ENCODE measurements around the gene SLC43A2. TPM values are rescaled to one million over a fixed set of nuclear protein-coding genes. Genes with fewer than 3 reads are reported as not detected.

The SLC43A2 gene
- total and polyA plus RNA-seq, 2 of the 13 experiments (the other 11 are each of a cell fraction or from before 2014, with no cell fraction given) = 7.3 to 20.0 TPM

DNA sequence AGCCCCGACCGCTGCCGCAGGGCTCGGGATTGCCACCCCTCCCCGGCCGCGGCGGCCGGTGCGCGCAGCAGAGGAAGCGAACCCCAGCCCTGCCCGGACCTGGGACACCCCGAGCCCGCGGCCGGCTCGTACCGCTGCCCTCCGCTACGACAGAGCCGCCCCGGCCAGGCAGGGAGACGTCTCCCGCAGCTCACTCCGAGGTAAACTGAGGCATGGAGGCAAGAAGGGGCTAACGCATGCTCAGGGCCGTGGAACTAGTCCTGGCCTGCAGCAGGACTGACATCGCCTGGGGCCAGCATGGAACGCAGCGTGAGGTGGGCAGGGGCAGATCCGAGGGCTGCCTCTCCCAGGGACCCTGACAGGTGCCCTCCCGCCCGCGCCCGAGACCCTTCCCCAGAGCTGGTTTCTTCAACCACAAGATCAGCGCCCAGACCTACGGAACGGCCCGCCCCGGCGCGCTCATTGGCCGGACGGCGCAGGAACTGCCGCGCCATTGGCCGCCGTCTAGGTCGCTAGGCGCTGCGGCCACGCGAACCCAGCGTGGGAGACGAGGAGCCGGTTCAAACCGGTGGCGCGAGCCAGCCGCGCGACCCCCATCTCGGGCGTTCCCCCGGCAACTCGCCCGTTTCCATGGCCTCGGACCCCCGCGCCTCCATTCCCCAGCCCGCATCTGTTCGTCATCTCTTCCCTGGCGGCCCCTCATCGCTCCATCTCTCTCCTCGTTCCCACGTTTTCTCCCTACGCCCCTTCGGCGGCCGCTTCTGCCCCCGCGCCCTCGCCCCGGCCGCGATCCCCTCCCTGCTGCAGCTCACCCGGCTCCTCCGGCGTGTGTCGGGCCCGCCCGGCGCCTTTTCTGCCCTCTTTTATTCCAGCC lies at the start of gene SLC43A2 (continued):
- TF ChIP-seq, protein P1, sequence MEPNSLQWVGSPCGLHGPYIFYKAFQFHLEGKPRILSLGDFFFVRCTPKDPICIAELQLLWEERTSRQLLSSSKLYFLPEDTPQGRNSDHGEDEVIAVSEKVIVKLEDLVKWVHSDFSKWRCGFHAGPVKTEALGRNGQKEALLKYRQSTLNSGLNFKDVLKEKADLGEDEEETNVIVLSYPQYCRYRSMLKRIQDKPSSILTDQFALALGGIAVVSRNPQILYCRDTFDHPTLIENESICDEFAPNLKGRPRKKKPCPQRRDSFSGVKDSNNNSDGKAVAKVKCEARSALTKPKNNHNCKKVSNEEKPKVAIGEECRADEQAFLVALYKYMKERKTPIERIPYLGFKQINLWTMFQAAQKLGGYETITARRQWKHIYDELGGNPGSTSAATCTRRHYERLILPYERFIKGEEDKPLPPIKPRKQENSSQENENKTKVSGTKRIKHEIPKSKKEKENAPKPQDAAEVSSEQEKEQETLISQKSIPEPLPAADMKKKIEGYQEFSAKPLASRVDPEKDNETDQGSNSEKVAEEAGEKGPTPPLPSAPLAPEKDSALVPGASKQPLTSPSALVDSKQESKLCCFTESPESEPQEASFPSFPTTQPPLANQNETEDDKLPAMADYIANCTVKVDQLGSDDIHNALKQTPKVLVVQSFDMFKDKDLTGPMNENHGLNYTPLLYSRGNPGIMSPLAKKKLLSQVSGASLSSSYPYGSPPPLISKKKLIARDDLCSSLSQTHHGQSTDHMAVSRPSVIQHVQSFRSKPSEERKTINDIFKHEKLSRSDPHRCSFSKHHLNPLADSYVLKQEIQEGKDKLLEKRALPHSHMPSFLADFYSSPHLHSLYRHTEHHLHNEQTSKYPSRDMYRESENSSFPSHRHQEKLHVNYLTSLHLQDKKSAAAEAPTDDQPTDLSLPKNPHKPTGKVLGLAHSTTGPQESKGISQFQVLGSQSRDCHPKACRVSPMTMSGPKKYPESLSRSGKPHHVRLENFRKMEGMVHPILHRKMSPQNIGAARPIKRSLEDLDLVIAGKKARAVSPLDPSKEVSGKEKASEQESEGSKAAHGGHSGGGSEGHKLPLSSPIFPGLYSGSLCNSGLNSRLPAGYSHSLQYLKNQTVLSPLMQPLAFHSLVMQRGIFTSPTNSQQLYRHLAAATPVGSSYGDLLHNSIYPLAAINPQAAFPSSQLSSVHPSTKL (CRISPR knock-in tag; IDR thresholded peaks at IDR 0.05) = 0 out of 2 replicates have a peak, but pooled peaks have one; percentile 21
- 0 out of 2 replicates have a peak, but pooled peaks have one; percentile 13 for TF ChIP-seq KLF6 (CRISPR knock-in tag; IDR thresholded peaks at IDR 0.05)
- peak; percentile 20 for TF ChIP-seq HNRNPLL (IDR thresholded peaks at IDR 0.05; ENCODE audit: low read depth, low read length, poor library complexity, severe bottlenecking)
- TF ChIP-seq, protein P2, sequence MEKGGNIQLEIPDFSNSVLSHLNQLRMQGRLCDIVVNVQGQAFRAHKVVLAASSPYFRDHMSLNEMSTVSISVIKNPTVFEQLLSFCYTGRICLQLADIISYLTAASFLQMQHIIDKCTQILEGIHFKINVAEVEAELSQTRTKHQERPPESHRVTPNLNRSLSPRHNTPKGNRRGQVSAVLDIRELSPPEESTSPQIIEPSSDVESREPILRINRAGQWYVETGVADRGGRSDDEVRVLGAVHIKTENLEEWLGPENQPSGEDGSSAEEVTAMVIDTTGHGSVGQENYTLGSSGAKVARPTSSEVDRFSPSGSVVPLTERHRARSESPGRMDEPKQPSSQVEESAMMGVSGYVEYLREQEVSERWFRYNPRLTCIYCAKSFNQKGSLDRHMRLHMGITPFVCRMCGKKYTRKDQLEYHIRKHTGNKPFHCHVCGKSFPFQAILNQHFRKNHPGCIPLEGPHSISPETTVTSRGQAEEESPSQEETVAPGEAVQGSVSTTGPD (CRISPR knock-in tag; IDR thresholded peaks at IDR 0.05) = no peak
- TF ChIP-seq, protein P3, sequence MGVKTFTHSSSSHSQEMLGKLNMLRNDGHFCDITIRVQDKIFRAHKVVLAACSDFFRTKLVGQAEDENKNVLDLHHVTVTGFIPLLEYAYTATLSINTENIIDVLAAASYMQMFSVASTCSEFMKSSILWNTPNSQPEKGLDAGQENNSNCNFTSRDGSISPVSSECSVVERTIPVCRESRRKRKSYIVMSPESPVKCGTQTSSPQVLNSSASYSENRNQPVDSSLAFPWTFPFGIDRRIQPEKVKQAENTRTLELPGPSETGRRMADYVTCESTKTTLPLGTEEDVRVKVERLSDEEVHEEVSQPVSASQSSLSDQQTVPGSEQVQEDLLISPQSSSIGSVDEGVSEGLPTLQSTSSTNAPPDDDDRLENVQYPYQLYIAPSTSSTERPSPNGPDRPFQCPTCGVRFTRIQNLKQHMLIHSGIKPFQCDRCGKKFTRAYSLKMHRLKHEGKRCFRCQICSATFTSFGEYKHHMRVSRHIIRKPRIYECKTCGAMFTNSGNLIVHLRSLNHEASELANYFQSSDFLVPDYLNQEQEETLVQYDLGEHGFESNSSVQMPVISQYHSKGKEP (CRISPR knock-in tag; IDR thresholded peaks at IDR 0.05) = no peak
- TF ChIP-seq, protein P4, sequence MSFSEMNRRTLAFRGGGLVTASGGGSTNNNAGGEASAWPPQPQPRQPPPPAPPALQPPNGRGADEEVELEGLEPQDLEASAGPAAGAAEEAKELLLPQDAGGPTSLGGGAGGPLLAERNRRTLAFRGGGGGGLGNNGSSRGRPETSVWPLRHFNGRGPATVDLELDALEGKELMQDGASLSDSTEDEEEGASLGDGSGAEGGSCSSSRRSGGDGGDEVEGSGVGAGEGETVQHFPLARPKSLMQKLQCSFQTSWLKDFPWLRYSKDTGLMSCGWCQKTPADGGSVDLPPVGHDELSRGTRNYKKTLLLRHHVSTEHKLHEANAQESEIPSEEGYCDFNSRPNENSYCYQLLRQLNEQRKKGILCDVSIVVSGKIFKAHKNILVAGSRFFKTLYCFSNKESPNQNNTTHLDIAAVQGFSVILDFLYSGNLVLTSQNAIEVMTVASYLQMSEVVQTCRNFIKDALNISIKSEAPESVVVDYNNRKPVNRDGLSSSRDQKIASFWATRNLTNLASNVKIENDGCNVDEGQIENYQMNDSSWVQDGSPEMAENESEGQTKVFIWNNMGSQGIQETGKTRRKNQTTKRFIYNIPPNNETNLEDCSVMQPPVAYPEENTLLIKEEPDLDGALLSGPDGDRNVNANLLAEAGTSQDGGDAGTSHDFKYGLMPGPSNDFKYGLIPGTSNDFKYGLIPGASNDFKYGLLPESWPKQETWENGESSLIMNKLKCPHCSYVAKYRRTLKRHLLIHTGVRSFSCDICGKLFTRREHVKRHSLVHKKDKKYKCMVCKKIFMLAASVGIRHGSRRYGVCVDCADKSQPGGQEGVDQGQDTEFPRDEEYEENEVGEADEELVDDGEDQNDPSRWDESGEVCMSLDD (CRISPR knock-in tag; IDR thresholded peaks at IDR 0.05; ENCODE audit: borderline replicate concordance) = no peak
- TF ChIP-seq, protein P5, sequence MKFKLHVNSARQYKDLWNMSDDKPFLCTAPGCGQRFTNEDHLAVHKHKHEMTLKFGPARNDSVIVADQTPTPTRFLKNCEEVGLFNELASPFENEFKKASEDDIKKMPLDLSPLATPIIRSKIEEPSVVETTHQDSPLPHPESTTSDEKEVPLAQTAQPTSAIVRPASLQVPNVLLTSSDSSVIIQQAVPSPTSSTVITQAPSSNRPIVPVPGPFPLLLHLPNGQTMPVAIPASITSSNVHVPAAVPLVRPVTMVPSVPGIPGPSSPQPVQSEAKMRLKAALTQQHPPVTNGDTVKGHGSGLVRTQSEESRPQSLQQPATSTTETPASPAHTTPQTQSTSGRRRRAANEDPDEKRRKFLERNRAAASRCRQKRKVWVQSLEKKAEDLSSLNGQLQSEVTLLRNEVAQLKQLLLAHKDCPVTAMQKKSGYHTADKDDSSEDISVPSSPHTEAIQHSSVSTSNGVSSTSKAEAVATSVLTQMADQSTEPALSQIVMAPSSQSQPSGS (CRISPR knock-in tag; IDR thresholded peaks at IDR 0.05) = no peak
- no peak; the same call in 1 of the 2 replicates for TF ChIP-seq EEA1 (CRISPR knock-in tag; IDR thresholded peaks at IDR 0.05; ENCODE audit: borderline replicate concordance)
- TF ChIP-seq ZNF263 (CRISPR knock-in tag; IDR thresholded peaks at IDR 0.05) = no peak
- no peak for TF ChIP-seq HNF4G (IDR thresholded peaks at IDR 0.05; ENCODE audit: borderline replicate concordance, low read depth, low read length)
- TF ChIP-seq HNF4G (CRISPR knock-in tag; IDR thresholded peaks at IDR 0.05; ENCODE audit: borderline replicate concordance, low read depth) = no peak
- no peak for TF ChIP-seq NKX3-1 (CRISPR knock-in tag; IDR thresholded peaks at IDR 0.05)
- peak; percentile 50 for TF ChIP-seq PHF8 (CRISPR knock-in tag; IDR thresholded peaks at IDR 0.05)
- TF ChIP-seq, protein P6, sequence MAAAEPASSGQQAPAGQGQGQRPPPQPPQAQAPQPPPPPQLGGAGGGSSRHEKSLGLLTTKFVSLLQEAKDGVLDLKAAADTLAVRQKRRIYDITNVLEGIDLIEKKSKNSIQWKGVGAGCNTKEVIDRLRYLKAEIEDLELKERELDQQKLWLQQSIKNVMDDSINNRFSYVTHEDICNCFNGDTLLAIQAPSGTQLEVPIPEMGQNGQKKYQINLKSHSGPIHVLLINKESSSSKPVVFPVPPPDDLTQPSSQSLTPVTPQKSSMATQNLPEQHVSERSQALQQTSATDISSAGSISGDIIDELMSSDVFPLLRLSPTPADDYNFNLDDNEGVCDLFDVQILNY (CRISPR knock-in tag; conservative IDR thresholded peaks at IDR 0.05) = no peak
- TF ChIP-seq FLYWCH1 (CRISPR knock-in tag; IDR thresholded peaks at IDR 0.05) = no peak
- TF ChIP-seq ZNF282 (IDR thresholded peaks at IDR 0.05; ENCODE audit: partially characterized antibody) = no peak

All from HepG2 (cell line).